Gastrocnemius medialis (tissue), 4 donors: ENCODE results near the gene OR1C1.

ENCODE experiments used
- CTCF ChIP-seq, 5 experiments: fragments of 450-650 bp in 3 of 5; fragments of 200-600 bp in 2 of 5; sonication (generic) in 2 of 5; IDR thresholded peaks in 4 of 5; conservative IDR thresholded peaks in 1 of 5; 1 replicate in 4 of 5; 2 replicates in 1 of 5; pipeline ENCODE4 v1.5.1; 2016 to 2019; ENCODE audit warnings: antibody characterized with exemption in 5 of 5, mild to moderate bottlenecking in 3 of 5, moderate library complexity in 3 of 5
- POLR2A ChIP-seq, 2 donors: fragments of 450-650 bp; IDR thresholded peaks; one replicate each; pipeline ENCODE4 v1.6.1; 2017; ENCODE audit warnings: antibody characterized with exemption in 2 of 2, mild to moderate bottlenecking in 2 of 2, moderate library complexity in 2 of 2

DNA sequence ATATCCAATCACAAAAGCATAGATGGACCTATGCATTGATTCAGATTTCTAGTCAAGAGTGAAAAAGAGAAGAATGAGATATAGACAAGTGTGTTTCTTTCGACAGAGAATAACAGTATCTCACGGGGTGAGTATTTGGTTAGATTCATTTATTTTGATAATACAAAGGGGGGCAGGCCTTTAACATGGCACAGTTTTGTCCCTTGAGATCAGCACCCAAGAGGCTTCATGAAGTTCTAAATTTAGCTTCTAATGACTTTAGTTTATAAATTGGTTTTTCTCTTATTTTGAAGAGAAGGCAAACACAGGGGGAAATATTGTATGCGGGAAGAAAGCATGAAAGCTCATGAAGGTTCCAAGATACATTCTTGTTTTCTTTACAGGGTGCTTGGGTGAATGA, at the start of gene OR1C1:
- TF ChIP-seq CTCF (IDR thresholded peaks at IDR 0.05 in 4 of 5, conservative IDR thresholded peaks at IDR 0.05 in 1 of 5) (no peak), POLR2A (IDR thresholded peaks at IDR 0.05) (no peak)
